NCI-H1105 treated with DMSO at 0.1 percent for 48 hours (cell line): ENCODE measurements around the gene ADCK1.
A peak's percentile ranks its signal among the peaks of the same experiment; 100 is the strongest.
"Not testable (repeated sequence)": the region's sequence is repeated elsewhere in the genome, so short reads cannot be mapped to it uniquely, and the experiment has no call there.

ENCODE experiments used
- DNase-seq: peaks from one replicate; lab custom pipeline; 2025; lab: John Stamatoyannopoulos, UW

The ADCK1 gene, protein sequence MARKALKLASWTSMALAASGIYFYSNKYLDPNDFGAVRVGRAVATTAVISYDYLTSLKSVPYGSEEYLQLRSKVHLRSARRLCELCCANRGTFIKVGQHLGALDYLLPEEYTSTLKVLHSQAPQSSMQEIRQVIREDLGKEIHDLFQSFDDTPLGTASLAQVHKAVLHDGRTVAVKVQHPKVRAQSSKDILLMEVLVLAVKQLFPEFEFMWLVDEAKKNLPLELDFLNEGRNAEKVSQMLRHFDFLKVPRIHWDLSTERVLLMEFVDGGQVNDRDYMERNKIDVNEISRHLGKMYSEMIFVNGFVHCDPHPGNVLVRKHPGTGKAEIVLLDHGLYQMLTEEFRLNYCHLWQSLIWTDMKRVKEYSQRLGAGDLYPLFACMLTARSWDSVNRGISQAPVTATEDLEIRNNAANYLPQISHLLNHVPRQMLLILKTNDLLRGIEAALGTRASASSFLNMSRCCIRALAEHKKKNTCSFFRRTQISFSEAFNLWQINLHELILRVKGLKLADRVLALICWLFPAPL

GRCh38 chr14:77799863-77800730 is at the start of gene ADCK1:
Gene ADCK1 (plus strand): TSS chr14:77800109. CDS start chr14:77818979, 18,870 bp downstream.
- DNase-seq, result peak; percentile 84

- DNase-seq, result no peak
Measured at GRCh38 chr14:77752266-77752665, 47.6 kb upstream of the ADCK1 start.

DNA sequence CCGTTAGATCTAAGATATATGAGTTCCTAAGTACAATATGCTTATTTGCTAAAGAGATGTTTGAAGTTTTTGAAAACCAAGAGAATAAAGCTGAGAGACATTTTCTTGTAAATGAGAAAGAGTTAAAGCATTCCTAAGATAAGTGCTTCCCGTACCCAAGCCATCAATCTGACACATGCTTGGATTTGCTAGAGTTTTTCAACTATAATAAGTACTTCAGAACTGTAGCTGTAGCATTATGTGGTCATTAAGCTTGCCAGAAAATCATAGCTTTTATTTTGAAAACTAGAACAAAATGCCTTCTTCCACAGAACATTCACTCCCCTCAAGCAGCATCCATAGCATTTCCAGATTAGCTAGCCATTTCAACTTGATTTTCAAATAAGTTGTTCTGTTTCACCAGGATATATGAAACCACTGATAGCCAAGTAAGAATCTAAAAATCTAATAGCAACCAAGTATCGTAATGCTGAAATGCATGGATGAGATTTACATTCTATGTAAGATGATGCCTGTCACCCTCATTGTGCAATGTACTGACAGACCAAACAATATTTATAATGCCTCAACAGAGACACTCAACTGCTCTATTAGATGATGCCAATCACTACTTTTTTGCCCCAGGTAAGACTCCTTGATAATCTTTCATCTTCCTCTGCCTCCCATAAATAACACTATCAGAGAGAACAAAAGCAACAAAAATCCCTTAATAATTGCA is 47.0 kb upstream of the ADCK1 start:
- no peak for DNase-seq

GRCh38 chr14:77760381-77761204 is 39.3 kb upstream of the ADCK1 start, which contains the start of gene SNW1:
Gene SNW1 (minus strand): TSS chr14:77761156. CDS start chr14:77761127, 29 bp downstream.
- DNase-seq, result peak; percentile 98

DNA sequence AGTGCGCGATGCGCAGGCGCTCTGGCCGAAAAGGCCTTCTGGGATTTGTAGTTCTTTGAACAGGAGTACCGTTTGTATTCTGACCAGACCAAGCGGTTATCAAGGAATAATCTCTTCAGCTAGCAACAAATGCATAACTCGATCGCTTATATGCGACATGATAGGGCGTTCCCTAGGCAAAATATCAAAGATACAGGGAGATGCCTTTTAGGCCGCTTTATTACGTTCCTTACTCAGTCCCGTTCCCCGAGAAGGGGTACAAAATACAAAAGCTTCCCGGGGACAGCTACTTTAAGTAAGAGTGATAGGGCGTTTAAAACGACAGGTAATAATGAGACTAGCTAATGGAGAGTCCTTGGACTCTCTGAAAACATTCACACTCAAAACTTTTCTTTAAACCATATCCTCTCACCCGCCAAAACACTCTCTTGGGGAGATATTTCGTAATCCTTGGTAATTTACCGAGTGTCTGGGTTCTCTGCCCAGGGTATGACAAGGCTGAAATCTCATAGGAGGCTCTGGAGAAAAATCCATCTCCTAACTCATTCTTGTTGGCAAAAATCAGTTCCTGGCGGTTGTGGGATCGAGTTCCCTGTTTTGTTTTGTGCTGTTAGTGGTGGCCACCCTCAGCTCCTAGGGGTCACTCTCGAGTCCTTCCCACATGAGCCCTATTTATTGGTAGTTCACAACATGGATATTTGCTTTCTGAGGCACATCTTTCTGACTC is 38.5 kb upstream of the ADCK1 start:
- peak; percentile 59 for DNase-seq

GRCh38 chr14:77763316-77763715 is 36.6 kb upstream of the ADCK1 start:
- no peak for DNase-seq

DNA sequence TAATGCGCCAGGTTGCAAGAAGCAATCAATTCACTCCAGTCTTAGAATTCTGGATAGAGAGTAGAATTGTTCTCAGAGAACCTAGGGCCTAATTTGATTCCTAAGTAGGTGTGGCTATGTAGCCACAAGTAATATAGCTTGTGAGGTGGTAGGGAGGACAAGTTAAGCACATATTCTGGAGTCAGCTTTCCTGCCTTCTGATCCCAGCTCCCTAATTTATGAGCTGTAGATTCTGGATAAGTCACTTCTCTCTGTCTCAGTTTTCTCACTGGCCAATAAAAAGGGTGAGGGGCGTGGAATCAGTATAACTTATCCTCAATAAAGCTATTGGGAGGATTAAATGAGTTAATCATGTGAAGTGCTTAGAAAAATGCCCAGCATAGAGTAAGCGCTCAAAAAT is 35.9 kb upstream of the ADCK1 start:
- no peak for DNase-seq

GRCh38 chr14:77768442-77769069 is 31.4 kb upstream of the ADCK1 start:
- not testable (repeated sequence) for DNase-seq

DNA sequence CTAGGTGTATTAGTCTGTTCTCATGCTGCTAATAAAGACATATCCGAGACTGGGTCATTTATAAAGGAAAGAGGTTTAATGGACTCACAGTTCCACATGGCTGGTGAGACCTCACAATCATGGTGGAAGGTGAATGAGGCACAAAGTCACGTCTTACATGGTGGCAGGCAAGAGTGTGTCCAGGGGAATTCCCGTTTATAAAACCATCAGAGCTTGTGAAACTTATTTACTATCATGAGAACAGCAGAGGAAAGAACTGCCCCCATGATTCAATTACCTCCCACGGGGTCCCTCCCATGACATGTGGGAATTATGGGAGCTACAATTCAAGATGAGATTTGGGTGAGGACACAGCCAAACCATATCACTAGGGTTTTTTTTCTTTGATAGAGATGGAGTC is 25.9 kb upstream of the ADCK1 start:
- not testable (repeated sequence) for DNase-seq

- DNase-seq, result no peak
Measured at GRCh38 chr14:77782202-77782601, 17.7 kb upstream of the ADCK1 start.

DNA sequence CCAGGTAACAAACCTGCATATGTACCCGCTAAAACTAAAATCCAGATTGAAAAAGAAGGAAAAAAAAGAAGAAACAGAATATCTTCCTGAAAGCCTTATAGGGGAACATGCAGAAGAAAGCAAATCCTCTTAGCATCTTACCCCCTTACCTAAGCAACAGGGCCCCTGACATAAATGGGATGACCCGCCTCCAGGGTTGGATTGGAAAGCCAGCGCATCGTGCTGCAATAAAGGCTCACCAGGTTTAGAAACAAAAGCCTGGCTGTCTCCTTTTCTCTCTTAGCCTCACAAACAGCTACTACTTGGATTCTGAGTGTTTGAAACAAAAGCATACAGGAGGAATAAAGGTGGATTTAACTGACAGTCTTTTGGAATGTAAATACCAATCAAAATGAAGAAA is 13.8 kb upstream of the ADCK1 start:
- DNase-seq, result no peak

DNA sequence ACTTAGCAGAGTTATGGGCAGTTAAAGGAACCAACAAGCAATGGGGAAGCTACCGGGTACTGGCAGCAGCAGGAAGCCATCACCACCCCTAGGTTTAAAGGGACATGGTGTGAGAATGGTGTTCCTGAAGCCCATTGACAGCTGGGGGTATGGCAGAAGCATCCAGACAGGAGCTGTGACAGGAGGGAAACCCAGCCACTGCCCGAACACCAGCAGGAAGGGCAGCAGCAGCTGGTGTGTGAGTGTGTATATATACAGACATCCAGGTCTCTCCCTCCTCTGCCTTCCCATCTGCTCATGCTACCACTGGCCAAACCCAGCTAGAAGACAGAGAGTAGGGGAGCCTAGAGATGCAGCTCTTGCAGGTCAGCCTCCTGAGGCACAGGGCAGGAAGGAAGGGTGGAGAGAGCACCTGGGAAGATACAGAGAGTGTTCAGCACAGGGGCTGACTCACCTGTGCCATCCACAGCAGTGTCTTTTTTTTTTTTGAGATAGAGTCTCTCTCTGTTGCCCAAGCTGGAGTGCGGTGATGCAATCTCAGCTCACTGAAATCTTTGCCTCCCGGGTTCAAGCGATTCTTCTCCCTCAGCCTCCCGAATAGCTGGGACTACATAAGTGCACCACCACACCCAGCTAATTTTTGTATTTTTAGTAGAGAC is 9.2 kb upstream of the ADCK1 start:
- no peak for DNase-seq

DNA sequence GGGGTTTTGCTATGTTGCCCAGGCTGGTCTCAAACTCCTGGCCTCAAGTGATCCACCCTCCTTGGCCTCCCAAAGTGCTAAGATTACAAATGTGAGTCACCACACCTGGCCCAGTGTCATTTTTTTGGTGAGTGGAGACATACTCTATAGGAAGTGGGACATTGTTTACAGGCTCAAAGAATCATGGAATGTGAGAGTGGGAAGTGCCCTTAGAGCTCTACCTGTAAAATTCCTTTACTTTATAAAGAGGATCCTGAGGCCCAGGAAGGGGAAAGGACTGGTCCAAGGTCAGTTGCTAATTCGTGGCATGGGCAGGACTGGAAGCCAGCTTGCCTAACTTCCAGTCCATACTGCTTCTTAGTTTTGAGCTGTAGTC is 8.7 kb upstream of the ADCK1 start:
- no peak for DNase-seq

GRCh38 chr14:77793255-77793654 is 6.7 kb upstream of the ADCK1 start:
- not testable (repeated sequence) for DNase-seq

GRCh38 chr14:77794357-77794756 is 5.6 kb upstream of the ADCK1 start:
- no peak for DNase-seq

DNA sequence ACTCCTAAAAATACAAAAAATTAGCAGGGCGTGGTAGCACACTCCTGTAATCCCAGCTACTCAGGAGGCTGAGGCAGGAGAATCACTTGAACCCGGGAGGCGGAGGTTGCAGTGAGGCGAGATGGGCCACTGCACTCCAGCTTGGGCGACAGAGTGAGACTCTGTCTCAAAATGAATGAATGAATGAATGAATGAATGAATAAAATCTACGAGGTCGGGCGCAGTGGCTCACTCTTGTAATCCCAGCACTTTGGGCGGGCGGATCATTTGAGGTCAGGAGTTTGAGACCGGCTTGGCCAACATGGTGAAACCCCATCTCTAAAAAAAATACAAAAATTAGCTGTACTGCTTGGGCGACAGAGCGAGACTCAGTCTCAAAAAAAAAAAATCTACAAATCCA is 453 bp upstream of the ADCK1 start:
- DNase-seq, result not testable (repeated sequence)

- DNase-seq, result no peak
Measured at GRCh38 chr14:77800814-77801213, 905 bp downstream of the ADCK1 start.

DNA sequence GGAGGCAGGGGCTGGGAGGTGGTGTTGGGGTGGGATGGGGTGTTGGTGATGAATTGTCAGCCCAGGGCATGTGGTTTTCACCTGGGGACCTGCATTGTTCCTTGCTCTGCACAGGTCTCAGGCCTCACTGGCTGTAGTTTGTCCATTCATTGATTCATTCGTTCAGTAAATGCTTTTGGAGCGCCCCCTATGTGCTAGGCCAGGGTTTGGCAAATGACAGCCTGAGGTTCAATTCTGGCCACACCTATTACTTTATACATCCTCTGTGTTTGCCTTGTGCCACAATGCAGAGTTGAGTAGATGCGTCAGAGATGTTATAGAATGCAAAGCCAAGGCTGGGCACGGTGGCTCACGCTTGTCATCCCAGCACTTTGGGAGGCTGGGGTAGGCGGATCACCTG is 4.7 kb downstream of the ADCK1 start:
- no peak for DNase-seq

- DNase-seq, result no peak
Measured at GRCh38 chr14:77805706-77806105, 5.8 kb downstream of the ADCK1 start.
